Liver (tissue), 3 donors: Measurements from ENCODE around the gene GNPTG.

ENCODE experiments used
- EGR1 ChIP-seq, 2 donors: IDR thresholded peaks; 2 replicates each; pipeline ENCODE4 v1.6.1; 2016 to 2018; ENCODE audit warnings: antibody characterized with exemption in 2 of 2, low read depth in 2 of 2
- JUND ChIP-seq, 2 donors: IDR thresholded peaks; 2 replicates each; pipeline ENCODE4 v1.6.1; 2016; ENCODE audit warnings: antibody characterized with exemption in 2 of 2
- TAF1 ChIP-seq: conservative IDR thresholded peaks from 2 replicates; pipeline ENCODE4 v1.6.1; 2016; ENCODE audit warnings: antibody characterized with exemption, mild to moderate bottlenecking
- TF ChIP-seq, protein P1 (sequence below): IDR thresholded peaks from 2 replicates; pipeline ENCODE4 v1.6.1; 2016; ENCODE audit warnings: antibody characterized with exemption
- TF ChIP-seq, protein P2 (sequence below): fragments of 150-350 bp; IDR thresholded peaks from 2 replicates; pipeline ENCODE4 v1.5.1; 2017; ENCODE audit warnings: improper control_type of control experiment, low read depth, low read length; ENCODE audit not compliant: missing input control
- TF ChIP-seq, protein P3 (sequence below): IDR thresholded peaks from 2 replicates; pipeline ENCODE4 v1.6.1; 2016; ENCODE audit warnings: antibody characterized with exemption
- donor health status: healthy.
- donor health status: healthy.

DNA sequence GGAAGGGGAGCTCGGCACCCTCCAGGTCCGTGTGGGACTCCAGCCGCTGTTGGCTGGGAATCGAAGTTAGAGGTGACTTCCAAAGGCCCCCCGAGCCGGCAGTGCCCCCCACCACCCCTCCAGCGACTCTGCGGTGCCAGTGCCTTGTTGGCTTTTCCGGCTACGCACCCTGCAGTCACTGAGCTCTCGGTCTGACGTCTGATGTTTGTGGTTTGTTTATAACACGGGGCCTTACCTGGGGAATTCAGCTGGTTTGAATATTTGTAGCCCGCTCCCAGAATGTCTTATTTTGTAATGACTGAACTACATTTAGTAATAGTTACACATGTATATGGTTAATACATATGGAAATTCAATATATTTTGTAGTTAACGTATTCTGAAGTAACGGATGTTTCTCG is 25.3 kb upstream of the GNPTG start:
- TF ChIP-seq, protein P1, sequence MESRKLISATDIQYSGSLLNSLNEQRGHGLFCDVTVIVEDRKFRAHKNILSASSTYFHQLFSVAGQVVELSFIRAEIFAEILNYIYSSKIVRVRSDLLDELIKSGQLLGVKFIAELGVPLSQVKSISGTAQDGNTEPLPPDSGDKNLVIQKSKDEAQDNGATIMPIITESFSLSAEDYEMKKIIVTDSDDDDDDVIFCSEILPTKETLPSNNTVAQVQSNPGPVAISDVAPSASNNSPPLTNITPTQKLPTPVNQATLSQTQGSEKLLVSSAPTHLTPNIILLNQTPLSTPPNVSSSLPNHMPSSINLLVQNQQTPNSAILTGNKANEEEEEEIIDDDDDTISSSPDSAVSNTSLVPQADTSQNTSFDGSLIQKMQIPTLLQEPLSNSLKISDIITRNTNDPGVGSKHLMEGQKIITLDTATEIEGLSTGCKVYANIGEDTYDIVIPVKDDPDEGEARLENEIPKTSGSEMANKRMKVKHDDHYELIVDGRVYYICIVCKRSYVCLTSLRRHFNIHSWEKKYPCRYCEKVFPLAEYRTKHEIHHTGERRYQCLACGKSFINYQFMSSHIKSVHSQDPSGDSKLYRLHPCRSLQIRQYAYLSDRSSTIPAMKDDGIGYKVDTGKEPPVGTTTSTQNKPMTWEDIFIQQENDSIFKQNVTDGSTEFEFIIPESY = no peak
- TF ChIP-seq, protein P2, sequence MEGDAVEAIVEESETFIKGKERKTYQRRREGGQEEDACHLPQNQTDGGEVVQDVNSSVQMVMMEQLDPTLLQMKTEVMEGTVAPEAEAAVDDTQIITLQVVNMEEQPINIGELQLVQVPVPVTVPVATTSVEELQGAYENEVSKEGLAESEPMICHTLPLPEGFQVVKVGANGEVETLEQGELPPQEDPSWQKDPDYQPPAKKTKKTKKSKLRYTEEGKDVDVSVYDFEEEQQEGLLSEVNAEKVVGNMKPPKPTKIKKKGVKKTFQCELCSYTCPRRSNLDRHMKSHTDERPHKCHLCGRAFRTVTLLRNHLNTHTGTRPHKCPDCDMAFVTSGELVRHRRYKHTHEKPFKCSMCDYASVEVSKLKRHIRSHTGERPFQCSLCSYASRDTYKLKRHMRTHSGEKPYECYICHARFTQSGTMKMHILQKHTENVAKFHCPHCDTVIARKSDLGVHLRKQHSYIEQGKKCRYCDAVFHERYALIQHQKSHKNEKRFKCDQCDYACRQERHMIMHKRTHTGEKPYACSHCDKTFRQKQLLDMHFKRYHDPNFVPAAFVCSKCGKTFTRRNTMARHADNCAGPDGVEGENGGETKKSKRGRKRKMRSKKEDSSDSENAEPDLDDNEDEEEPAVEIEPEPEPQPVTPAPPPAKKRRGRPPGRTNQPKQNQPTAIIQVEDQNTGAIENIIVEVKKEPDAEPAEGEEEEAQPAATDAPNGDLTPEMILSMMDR = no peak
- TF ChIP-seq, protein P3, sequence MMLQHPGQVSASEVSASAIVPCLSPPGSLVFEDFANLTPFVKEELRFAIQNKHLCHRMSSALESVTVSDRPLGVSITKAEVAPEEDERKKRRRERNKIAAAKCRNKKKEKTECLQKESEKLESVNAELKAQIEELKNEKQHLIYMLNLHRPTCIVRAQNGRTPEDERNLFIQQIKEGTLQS = no peak
- TF ChIP-seq TAF1 (no peak), EGR1 (IDR thresholded peaks at IDR 0.05; ENCODE audit: low read depth in 2 of 2) (no peak), JUND (IDR thresholded peaks at IDR 0.05) (no peak)
